Cerebellar cortex (tissue), 1 donor: ENCODE data around the gene INTS11.

Experiments used
- DNase-seq: peaks from one replicate; pipeline ENCODE4 v3.0.0-alpha.2; 2015; ENCODE audit warnings: low spot score

INTS11 gene

DNA sequence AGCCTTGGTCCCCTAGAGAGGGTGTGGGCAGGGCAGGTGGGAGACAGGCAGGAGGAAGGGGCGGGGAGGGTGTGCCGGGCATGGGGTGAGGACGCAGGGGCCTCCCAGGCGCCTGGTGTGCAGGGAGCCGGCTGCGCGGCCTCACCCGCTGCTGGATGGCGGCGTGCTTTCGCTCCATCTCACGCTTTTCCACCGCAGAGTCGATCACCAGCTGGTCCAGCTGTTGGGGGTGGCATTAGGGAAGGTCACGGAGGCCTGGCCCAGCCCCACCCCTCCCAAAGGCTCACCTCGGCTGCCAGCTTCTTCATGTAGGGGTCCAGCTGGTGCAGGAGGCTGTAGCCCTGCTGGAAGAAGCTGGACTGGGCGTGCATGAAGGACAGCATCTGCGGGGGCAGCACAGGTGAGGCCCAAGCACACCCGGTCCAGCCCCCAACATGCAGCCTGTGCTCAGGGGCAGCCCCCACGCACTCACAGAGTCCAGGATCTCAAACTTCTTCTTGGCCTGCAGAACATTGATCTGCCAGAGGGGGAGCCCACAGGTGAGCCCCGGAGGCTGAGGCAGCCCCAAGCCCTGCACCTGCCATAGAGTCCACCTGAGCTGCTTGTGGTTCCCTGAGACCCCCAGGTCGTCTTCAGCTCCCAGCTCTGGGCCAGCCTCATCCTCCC lies 24.6 kb downstream of the INTS11 start:
- peak; percentile 34 for DNase-seq

DNA sequence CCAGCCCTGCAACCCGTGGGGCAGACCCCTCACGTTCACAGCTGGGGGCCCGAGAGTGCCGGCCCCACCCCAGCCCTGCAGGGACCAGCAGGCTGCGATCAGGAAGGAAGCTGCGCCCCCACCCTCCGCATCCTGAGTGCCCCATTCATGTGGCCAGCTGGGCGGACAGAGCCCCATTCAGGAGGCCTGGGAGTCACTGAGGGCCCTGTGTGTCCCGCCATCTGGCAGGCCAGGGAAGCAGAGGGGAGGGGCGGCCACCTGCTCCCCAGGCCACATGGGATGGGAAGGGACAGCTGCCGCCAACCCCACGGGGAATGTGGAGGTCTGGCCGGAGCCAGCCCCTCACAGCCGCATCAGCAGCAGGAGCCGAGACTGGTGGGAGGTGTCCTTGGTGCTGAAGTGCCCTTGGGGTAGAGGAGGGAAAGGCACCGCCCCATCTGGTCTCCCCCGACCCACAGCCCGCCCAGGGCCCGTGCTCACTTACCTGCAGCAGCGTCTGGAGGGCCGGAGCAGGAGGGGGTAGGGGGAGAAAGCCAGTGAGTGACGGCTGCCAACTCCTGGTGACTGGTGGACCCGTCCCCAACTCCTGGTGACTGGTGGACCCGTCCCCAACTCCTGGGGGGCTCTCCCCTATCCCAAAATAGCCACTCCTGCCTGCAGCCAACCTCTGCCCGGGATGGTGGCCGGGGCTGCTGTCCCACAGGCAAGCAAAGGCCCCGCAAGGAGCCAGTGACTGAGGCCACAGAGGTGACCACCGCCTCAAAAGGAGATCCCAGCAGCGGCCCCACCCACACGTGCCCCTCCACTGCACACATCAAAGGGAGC lies 25.4 kb downstream of the INTS11 start:
- peak; percentile 61 for DNase-seq

DNA sequence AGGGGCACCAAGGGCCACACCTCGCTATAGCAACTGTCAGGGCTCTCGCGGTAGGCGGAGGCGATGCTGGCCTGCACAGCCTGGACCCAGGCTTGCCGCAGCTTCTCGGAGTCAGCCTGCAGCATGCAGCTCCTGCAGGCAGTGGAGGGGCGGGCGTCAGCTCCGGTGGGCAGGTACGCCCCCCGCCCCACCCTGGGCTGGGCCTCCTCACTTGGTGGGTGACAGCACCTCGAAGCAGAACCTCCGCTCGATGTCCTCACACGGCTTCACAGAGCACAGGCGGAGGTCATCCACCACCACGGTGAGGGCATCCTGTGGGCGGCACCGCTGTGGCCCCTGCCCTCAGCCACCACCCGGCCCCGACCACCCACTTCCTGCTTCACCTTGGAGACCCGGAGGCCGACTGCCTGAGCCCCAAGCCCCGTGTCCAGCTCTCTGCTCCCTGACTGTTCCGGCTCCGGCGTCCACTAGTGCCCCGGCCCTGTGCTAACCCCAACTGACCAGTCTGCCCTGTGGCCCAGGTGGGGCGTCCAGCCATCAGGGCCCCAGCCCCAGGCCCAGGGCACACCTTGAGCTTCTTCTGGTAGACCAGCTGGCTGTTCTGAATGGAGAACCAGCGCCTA lies 26.5 kb downstream of the INTS11 start:
- no peak for DNase-seq

DNA sequence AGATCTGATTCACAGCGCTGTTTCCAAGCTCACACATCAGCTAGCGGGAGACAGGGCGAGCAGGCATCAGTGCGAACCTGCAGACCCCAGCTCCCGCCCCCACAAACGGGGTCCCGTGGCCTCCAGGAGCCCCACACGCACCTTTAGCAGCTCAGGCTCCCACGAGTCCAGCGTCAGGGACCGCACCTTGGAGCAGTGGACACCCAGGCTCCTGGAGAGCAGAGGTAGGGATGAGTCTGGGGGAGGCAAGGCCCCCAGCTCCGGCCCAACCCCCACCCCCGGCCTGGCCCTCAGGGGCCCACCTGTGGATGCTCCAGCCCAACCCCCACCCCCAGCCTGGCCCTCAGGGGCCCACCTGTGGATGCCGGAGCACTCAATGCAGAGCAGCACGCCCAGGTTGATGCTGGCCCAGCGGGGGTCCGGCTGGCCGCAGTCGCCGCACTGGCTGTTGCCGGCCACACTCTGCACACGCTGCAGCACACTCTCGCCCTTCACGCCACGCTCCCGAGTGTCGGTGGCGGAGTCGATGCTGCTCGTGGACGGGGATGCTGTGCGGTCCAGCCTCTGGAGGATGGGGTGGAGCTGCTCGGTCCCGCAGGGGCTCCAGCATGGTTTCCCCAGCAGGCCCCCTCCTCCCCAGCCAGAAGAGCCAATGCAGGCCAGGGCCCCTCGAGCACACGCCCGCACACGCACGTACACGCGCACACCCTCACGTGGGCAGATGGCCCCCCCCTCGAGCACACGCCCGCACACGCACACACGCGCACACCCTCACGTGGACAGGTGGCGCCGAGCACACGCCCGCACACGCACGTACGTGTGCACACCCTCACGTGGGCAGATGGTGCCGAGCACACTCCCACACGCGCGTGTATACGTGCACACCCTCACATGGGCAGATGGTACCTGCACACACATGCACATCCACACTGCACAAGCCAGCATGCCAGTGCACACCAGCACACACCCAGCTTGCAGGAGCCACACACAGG lies 28.1 kb downstream of the INTS11 start:
- no peak for DNase-seq

DNA sequence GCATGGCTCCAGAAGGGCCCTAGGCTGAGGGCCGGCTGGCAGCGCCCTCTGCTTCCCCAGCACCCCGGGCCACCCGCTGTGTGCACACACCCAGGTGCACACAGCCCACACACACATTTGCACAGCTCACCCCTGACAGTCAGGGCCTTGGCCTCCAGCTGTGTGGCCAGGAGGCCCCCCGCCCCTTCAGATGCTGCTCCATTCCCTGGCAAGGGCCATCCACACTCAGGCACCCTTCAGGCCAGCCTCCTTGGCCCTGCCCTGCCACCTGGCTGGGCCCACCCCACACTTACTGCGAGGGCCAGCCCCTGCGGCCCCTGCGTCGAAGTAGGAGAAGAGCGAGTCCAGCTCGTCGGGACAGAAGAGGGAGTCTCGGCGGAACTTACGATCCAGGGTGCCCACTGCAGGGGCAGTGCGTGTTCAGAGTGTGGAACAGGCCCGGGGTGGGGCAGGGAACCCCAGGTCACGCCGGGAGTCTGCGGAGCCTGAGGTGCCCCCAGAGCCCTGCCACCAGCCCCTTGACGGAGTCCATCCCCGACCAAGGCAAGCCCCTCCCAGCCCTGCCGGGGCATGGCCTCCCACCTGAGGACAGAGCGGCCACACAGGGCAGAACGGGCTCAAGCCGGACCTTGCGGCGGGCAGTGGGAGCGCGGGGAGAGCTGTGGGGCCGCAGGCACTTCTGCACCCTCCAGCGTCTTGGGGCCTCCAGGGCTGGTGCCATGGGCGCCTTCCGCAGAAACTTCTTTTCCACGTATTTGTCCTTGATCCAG lies 29.1 kb downstream of the INTS11 start:
- DNase-seq: no peak

DNA sequence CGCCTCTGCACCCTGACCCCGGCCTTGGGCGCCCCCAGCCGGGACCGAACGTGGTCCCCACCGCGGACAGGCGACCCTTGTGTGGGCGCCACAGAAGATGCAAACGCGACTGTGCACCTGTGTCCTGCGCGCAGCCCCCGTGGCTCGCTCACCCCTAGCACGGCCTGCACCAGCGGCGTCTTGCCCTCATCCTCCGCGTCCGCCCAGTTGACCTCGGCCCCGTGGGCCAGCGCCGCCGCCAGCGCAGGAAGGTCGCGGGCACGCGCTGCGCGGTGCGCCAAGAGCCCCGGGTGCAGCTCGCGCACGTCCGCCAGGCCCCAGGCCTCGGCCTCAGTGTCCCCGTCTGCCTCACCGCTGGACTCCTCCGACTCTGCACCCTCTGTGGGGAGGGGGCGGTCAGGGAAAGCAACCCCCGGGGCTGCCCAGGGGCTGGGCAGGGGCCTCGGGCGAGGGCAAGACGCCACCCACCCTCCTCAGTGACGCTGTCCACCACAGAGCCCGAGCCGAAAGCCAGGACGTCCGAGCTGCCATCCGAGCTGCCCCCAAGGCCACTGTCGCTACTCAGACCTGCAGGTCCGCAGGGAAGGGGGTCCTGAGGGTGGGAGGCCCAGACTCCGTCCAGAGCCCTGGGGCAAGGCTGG lies 30.1 kb downstream of the INTS11 start:
- no peak for DNase-seq

DNA sequence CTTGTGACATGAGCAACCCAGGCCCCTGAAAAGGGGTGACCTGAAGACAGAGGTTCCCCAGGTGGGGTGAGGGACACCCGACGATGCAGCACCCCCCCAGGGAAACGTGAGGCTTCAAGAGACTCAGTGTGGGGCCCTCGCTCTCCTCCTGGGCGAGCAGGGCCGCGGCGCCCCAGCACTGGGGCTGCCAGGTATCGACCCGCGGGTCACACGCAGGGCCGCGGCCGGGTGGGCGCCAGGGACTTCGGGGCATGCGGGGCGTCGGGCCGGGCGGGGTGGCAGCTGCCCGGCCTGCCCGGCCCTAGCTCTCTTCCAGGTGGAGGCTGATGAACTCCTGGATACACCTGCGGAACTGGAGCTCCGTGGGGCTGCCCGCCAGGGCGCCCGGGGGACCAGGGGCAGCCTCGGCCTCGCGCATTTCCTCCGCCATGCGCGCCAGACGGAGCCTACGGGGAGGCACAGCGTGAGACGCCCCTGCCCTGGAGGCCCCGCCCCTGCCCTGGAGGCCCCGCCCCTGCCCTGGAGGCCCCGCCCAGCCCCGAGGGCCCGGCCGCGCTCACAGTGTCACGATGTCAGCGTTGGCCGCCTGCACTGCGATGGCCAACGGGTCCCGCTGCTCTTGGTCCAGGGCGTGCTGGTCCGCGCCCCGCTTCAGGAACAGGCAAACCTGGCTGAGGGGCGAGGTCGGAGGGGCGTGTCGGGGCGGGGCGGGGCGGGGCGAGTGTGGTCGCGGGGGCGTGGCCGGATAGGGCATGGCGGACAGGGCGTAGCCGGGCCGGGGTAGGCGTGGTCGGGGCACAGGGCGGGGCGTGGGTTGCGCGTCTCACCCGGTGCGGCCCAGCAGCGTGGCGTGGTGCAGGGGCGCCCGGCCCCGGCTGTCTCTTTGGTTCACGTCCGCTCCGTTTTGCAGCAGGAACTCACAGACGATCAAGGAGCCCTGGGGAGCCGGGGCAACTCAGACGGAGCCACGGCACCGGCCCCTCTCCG lies 30.9 kb downstream of the INTS11 start:
- DNase-seq: no peak

DNA sequence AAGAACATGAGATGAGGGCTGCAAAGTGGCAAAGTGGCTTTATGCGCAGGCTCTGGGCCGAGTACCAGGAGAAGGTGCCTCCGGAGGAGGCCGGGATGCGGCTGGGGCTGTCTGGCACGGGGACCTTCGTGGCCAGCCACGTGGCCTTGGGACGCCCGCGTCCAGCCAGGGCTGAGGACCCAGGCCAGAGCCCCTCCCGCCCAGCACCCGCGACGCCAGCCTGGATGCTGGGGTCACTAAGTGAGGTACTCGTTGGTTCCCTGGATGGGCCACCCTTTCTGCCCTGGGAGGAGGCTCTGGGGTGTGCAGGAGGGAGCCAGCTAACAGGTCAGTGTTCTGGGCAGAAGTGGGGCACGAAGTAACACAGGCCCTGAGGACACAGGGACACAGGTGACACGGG lies 31.6 kb downstream of the INTS11 start:
- DNase-seq: no peak

DNA sequence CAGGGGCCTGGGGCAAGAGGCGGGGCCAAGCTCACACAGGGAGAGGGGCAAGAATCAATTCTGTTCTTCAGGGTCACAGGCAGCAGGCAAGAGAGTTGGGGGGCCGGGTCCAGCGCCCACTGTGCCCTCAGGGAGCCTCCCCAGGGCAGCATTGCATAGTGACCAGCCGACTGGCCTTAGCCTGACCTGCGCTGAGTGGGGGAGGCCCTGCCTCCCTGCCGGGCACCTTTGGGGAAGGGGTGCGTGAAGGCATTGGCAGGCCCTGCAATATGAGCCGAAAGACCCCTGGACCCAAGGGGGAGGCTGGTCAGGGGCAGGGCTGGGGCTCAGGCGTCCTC lies 32.0 kb downstream of the INTS11 start:
- DNase-seq: no peak

DNA sequence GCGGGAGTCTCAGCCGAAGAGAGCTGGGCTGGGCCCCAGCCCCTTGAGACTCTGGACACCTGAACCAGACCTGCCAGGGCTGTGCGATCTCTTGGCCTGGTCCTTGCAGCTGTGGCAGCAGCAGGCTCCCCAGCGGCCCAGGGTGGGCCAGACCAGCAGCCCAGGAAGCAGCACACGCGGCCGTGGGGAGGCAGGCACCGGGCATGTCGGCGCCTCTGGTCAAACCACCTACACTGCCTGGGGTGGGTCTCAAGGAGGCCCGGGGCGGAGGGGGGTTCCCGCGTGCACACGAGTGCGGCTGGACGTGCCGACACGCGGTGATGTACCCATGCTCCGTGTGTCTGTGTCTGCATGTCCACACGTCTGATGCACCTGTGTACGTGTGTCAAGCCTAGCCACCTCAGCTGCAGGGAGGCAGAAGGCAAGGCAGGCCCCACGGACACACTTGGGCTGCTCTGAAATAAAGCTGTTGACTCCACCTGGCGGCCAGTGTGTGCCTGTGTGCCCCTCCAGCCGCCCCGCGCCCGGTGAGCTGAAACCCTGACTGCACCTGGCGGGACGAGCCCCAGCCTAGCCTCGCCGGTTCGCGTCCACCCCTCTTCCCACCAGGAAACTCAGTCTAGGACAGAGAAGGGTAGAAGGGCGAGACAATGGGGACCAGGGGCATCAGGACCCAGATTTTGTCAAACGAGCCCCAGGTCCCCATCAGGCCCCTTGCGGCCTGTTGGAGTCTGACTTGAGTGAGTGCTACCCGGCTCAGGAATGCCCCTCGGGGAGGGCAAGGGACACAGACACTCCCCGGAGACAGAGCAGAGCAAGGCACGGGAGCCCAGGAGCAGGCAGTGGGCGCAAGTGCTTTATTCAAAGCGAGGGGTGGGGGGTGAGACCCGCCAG lies 32.7 kb downstream of the INTS11 start:
- peak; percentile 87 for DNase-seq

DNA sequence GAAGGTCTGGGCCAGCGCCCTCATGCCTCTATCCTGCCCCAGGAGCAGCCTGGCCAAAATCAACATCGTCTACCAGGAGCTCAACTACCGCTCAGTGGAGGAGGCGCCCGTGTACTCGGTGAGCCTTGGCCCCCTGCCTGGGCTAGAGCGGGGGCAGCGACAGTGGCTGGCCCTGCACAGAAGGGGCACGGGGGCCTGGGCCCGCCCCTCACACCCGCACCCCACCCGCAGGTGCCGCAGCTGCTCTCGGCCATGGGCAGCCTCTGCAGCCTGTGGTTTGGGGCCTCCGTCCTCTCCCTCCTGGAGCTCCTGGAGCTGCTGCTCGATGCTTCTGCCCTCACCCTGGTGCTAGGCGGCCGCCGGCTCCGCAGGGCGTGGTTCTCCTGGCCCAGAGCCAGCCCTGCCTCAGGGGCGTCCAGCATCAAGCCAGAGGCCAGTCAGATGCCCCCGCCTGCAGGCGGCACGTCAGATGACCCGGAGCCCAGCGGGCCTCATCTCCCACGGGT lies 33.4 kb downstream of the INTS11 start:
- DNase-seq: no peak

DNA sequence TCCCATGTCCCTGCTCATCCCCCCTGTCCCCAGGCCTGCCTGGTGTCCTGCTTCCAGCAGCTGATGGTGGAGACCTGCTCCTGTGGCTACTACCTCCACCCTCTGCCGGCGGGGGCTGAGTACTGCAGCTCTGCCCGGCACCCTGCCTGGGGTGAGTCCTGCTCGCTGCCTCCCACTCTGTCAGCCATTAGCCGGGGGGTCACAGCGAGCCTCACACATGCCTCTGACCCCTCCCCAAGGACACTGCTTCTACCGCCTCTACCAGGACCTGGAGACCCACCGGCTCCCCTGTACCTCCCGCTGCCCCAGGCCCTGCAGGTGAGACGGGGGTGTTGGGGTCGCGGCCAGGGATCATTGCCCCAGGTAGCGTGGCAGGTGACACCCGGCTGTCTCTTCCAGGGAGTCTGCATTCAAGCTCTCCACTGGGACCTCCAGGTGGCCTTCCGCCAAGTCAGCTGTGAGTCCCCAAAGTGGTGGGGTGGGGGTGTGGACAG lies 34.2 kb downstream of the INTS11 start:
- peak; percentile 21 for DNase-seq

DNA sequence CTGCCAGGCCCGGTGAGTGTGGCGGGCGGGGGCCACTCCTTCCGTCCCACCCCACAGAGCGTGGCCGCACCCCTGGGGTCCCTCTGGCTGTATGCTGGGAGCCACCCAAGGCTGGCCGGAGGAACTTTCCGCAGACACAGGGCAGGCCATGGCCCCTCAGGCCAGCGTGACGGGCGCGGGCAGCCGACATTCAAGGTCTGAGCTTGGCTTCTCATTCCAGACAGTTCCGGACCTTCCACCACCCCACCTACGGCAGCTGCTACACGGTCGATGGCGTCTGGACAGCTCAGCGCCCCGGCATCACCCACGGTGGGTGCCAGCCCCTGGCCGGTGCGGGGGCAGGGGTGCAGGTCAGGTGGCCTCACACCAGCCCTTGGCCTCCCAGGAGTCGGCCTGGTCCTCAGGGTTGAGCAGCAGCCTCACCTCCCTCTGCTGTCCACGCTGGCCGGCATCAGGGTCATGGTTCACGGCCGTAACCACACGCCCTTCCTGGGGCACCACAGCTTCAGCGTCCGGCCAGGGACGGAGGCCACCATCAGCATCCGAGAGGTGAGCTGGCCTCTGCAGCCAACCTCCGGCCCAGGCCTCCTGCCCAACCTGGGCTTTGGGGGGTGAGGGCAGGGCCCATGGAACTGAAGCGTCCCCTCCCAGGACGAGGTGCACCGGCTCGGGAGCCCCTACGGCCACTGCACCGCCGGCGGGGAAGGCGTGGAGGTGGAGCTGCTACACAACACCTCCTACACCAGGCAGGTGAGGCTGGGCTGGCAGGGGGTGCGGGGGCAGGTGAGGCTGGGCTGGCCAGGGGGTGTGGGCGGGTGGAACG lies 37.0 kb downstream of the INTS11 start:
- DNase-seq: no peak

DNA sequence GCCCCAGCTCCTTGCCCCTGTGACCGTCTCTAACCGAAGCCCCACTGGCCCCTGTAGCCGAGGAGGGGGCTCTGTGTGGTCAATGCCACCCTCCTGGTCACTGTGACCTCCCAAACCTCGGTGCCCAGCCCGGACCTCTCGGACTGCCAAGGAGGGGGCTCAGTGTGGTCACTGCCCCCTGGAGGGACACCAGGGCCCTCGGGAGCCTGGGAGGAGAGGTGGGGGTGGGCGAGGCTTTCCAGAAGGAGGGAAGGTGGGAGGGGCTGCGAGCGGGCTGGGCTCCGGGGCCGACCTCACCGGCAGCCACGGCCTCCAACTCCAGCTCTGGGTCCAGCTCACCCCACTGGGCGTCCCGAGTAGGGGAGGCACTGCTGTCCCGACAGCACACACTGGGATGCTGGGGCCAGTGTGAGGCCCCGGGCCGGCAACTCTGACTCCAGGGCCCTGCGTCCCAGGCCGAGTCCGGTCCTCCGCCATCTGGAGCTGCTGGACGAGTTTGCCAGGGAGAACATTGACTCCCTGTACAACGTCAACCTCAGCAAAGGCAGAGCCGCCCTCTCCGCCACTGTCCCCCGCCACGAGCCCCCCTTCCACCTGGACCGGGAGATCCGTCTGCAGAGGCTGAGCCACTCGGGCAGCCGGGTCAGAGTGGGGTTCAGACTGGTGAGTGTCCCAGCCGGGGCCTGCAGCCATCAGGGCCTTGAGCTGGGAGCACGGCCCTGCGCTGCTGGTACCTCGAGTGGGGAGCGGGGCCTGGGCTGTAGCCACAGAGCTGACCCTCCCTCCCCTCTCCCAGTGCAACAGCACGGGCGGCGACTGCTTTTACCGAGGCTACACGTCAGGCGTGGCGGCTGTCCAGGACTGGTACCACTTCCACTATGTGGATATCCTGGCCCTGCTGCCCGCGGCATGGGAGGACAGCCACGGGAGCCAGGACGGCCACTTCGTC lies 37.9 kb downstream of the INTS11 start:
- no peak for DNase-seq

DNA sequence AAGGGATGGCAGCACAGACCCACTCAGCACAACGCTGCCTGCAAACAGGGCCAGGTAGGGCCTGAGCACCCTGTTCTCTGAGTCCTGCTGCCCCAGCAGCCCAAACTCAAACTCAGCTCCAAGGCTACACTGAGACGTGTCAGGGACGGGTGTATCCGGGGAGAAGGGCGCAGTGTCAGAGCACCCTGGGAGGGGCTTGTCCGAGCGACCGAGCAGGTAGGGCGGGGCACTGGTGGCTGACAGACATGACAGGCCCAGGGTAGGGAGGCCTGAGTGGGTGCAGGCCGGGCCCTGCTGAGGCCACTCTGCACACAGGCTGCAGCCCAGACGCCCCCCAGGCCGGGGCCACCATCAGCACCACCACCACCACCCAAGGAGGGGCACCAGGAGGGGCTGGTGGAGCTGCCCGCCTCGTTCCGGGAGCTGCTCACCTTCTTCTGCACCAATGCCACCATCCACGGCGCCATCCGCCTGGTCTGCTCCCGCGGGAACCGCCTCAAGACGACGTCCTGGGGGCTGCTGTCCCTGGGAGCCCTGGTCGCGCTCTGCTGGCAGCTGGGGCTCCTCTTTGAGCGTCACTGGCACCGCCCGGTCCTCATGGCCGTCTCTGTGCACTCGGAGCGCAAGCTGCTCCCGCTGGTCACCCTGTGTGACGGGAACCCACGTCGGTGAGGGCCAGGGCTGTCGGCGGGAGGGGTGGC lies 38.7 kb downstream of the INTS11 start:
- no peak for DNase-seq
